OCI-LY7 (cell line): ENCODE data around the gene EYA2. TPM values are rescaled to one million over a fixed set of nuclear protein-coding genes. Genes with fewer than 3 reads are reported as not detected.
"Not testable (repeated sequence)": the region's sequence is repeated elsewhere in the genome, so short reads cannot be mapped to it uniquely, and the experiment has no call there.

Experiments
- BruUV-seq: library from RNA; stranded (reverse); fragments of 400-500 nt; replicated peaks from 2 replicates; lab custom pipeline; 2021; lab: Mats Ljungman, UMichigan
- CTCF ChIA-PET: fragments of 300-600 bp; sonication (Branson Sonifier 250); formaldehyde crosslinking; loops from one replicate; lab custom pipeline; 2022; ENCODE audit warnings: antibody characterized with exemption; ENCODE audit not compliant: unreplicated experiment; lab: Charles Lee
- POLR2A ChIA-PET: fragments of 300-600 bp; sonication (Branson Sonifier 250); formaldehyde crosslinking; loops from one replicate; lab custom pipeline; 2022; ENCODE audit warnings: antibody characterized with exemption; lab: Charles Lee
- DNase-seq: peaks from one replicate; pipeline ENCODE4 v3.0.0-alpha.2; 2015; ENCODE audit warnings: low spot score
- H2AFZ ChIP-seq: fragments of 200-600 bp; sonication (generic), shearing (Covaris generic); 2 replicates; pipeline ENCODE4 v1.6.1; 2014; ENCODE audit warnings: mild to moderate bottlenecking, antibody characterized with exemption, low read length, moderate library complexity
- H3K27ac ChIP-seq: fragments of 200-600 bp; sonication (generic); 2 replicates; pipeline ENCODE4 v1.5.1; 2014; ENCODE audit warnings: mixed run types, low read depth, mild to moderate bottlenecking, moderate library complexity, low read length, inconsistent platforms; ENCODE audit not compliant: poor library complexity, severe bottlenecking
- H3K36me3 ChIP-seq: fragments of 200-600 bp; sonication (generic); 2 replicates; pipeline ENCODE4 v1.6.1; 2014; ENCODE audit warnings: mild to moderate bottlenecking, antibody characterized with exemption, low read length, moderate library complexity, mixed read lengths; ENCODE audit not compliant: insufficient read depth
- H3K4me1 ChIP-seq: fragments of 200-600 bp; sonication (generic); 2 replicates; pipeline ENCODE4 v1.5.1; 2014; ENCODE audit warnings: mild to moderate bottlenecking, low read length; ENCODE audit not compliant: insufficient read depth, poor library complexity, severe bottlenecking
- H3K4me2 ChIP-seq: fragments of 200-600 bp; sonication (generic); 2 replicates; pipeline ENCODE4 v1.6.1; 2014; ENCODE audit warnings: mild to moderate bottlenecking, low read length
- H3K4me3 ChIP-seq: fragments of 200-600 bp; sonication (generic); 2 replicates; pipeline ENCODE4 v1.5.1; 2014; ENCODE audit warnings: mild to moderate bottlenecking, low read depth, low read length; ENCODE audit not compliant: poor library complexity, severe bottlenecking
- H3K79me2 ChIP-seq: fragments of 200-600 bp; sonication (generic); 2 replicates; pipeline ENCODE4 v1.6.1; 2016; ENCODE audit warnings: low read depth, mild to moderate bottlenecking, low read length, moderate library complexity, mixed read lengths; ENCODE audit not compliant: insufficient read depth
- H3K9me2 ChIP-seq: fragments of 200-600 bp; sonication (generic); 2 replicates; pipeline ENCODE4 v1.6.1; 2016; ENCODE audit warnings: mild to moderate bottlenecking, low read length, mixed read lengths; ENCODE audit not compliant: insufficient read depth
- H3K9me3 ChIP-seq: fragments of 200-600 bp; sonication (generic); 2 replicates; pipeline ENCODE4 v1.6.1; 2014; ENCODE audit warnings: mild to moderate bottlenecking, mixed run types, low read length, mixed read lengths
- H4K20me1 ChIP-seq: fragments of 200-600 bp; sonication (generic); 2 replicates; pipeline ENCODE4 v1.6.1; 2014; ENCODE audit warnings: mild to moderate bottlenecking, antibody characterized with exemption, low read length, moderate library complexity, mixed read lengths; ENCODE audit not compliant: insufficient read depth
- CTCF ChIP-seq: fragments of 200-600 bp; sonication (generic); conservative IDR thresholded peaks from 2 replicates; pipeline ENCODE4 v1.5.1; 2014; ENCODE audit warnings: mild to moderate bottlenecking, antibody characterized with exemption, low read length, moderate library complexity, mixed read lengths
- EZH2phosphoT487 ChIP-seq: fragments of 200-600 bp; sonication (generic); IDR thresholded peaks from 2 replicates; pipeline ENCODE4 v1.6.1; 2018; ENCODE audit warnings: low read depth, borderline replicate concordance, mild to moderate bottlenecking, mixed run types, antibody characterized with exemption, low read length, moderate library complexity, mixed read lengths
- intact Hi-C: fragments of 100-400 bp; cut with micrococcal nuclease; formaldehyde crosslinking; loops from one replicate; pipeline ENCODE4 v1.10.0; 2022; ENCODE audit not compliant: unreplicated experiment
- total RNA-seq, 2 experiments: library from RNA; depleted of rRNA in 1 of 2; stranded (reverse); fragments of >200 nt in 1 of 2; shearing (Covaris generic) in 1 of 2; gene quantifications; 2 replicates each; pipeline ENCODE4 v1.2.3, GENCODE V29; 2014 to 2022

Gene EYA2
- total RNA-seq, 2 experiments from 2014 or later: not detected

- CTCF ChIA-PET: no interaction called here
- H3K4me3 ChIP-seq: no peak overlapping the region
- no TSS peak for BruUV-seq
- H3K9me3 ChIP-seq: no peaks in the 10 kb centered on the region
- intact Hi-C loops: no loop called here
- no peaks in the 10 kb centered on the region for H4K20me1 ChIP-seq
- no peaks in the 10 kb centered on the region for H3K9me2 ChIP-seq
- H3K79me2 ChIP-seq: no peaks in the 10 kb centered on the region
- no peak for TF ChIP-seq EZH2phosphoT487
- TF ChIP-seq CTCF: no peak
- POLR2A ChIA-PET: no interaction called here
- H3K4me1 ChIP-seq: no peaks in the 10 kb centered on the region
- DNase-seq: peak; percentile 7
- no peak overlapping the region for H3K4me2 ChIP-seq
- H3K27ac ChIP-seq: no peak overlapping the region
- no peaks in the 10 kb centered on the region for H3K36me3 ChIP-seq
- peak overlapping the region; percentile 42 for H2AFZ ChIP-seq
Observed at GRCh38 chr20:46872328-46873211, 22.1 kb upstream of the EYA2 start.

DNA sequence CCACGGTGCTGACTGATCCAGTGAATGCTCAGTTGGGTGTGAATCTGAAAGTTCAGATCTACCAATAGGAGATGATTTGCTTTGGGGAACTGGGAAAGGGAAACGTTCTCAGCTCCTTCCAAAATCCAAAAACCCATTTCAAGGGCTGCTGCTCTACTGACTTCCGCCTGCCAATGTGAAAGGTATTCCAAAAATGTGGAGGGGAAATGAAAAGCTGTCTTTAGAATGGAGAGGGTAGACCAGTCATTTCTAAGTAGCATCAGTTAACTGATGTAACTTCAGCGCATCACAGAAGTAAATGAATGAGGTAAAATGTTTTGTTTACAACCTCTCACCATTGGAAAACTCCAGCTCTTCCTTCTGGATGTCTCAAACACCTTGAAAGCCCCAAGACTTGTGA lies 19.6 kb upstream of the EYA2 start:
- BruUV-seq: no TSS peak
- Histone ChIP-seq H4K20me1 (no peaks in the 10 kb centered on the region), H3K36me3 (no peaks in the 10 kb centered on the region), H3K27ac (no peak overlapping the region), H3K4me2 (no peak overlapping the region), H3K9me2 (no peaks in the 10 kb centered on the region), H3K9me3 (no peaks in the 10 kb centered on the region), H3K79me2 (no peaks in the 10 kb centered on the region), H2AFZ (no peak overlapping the region), H3K4me1 (no peaks in the 10 kb centered on the region), H3K4me3 (no peak overlapping the region)
- TF ChIP-seq EZH2phosphoT487 (no peak), CTCF (no peak)
- intact Hi-C loops: no loop called here
- CTCF ChIA-PET: no interaction called here
- DNase-seq: no peak
- POLR2A ChIA-PET: interaction anchor here (0.5 kb wide), 1 partner anchor 304 kb away, joined by 9 read pairs; no protein-coding TSS in a partner anchor

DNA sequence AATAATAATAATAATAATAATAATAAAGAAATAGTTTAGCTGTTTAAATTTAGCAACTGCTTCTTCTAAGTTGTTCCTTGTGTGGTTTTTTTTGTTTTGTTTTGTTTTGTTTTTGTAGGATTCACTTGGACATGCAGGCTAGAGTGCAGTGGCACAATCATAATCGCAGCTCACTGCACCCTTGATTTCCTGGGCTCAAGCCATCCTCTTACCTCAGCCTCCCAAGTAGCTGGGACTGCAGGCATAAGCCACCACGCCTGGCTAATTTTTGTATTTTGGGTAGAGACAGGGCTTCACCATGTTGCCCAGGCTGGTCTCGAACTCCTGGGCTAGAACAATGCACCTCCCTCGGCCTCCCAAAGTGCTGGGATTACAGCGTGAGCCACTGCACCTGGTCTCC lies 15.3 kb upstream of the EYA2 start:
- H3K27ac ChIP-seq: no peak overlapping the region
- DNase-seq: no peak
- no peaks in the 10 kb centered on the region for H3K4me1 ChIP-seq
- intact Hi-C loops: no loop called here
- H3K36me3 ChIP-seq: no peaks in the 10 kb centered on the region
- H2AFZ ChIP-seq: no peak overlapping the region
- TF ChIP-seq EZH2phosphoT487 (no peak), CTCF (no peak)
- H4K20me1 ChIP-seq: no peaks in the 10 kb centered on the region
- H3K4me2 ChIP-seq: no peak overlapping the region
- no peaks in the 10 kb centered on the region for H3K9me3 ChIP-seq
- H3K9me2 ChIP-seq: no peaks in the 10 kb centered on the region
- ChIA-PET POLR2A (no interaction called here), CTCF (no interaction called here)
- no peak overlapping the region for H3K4me3 ChIP-seq
- H3K79me2 ChIP-seq: no peaks in the 10 kb centered on the region
- no TSS peak for BruUV-seq

- H3K9me2 ChIP-seq, CTCF ChIA-PET, H3K4me2 ChIP-seq, intact Hi-C loops, H3K36me3 ChIP-seq, BruUV-seq, H2AFZ ChIP-seq, H3K27ac ChIP-seq, H3K4me3 ChIP-seq, H3K9me3 ChIP-seq, H3K4me1 ChIP-seq, H4K20me1 ChIP-seq, H3K79me2 ChIP-seq, DNase-seq: not testable (repeated sequence)
- POLR2A ChIA-PET: interaction anchor here (0.6 to 1.2 kb wide), 2 partner anchors 14 to 1310 kb away, joined by 3 to 4 read pairs; no protein-coding TSS in a partner anchor
Observed at GRCh38 chr20:46879963-46880362, 14.7 kb upstream of the EYA2 start.
